IMR-90 (cell line): ENCODE measurements around the gene SLIT3. TPM values are rescaled to one million over a fixed set of nuclear protein-coding genes. Genes with fewer than 3 reads are reported as not detected.

Experiments used
- ATAC-seq: fragments of 200-7000 bp; cut with Tn5 transposase; 2 replicates; pipeline ENCODE4 v1.9.1; 2020; ENCODE audit warnings: low read depth, mild to moderate bottlenecking, moderate library complexity
- BruUV-seq: library from RNA; stranded (reverse); fragments of 400-500 nt; replicated peaks from 2 replicates; lab custom pipeline; 2021; lab: Mats Ljungman, UMichigan
- CTCF ChIA-PET: fragments of 300-600 bp; formaldehyde crosslinking; extraction: SDS; loops from one replicate; lab custom pipeline; 2021; ENCODE audit warnings: antibody characterized with exemption; lab: Yijun Ruan, JAX
- POLR2A ChIA-PET: fragments of 300-600 bp; sonication (Branson Sonifier 250); formaldehyde crosslinking; loops from one replicate; lab custom pipeline; 2022; ENCODE audit warnings: antibody characterized with exemption; ENCODE audit not compliant: unreplicated experiment; lab: Charles Lee
- DNase-seq: peaks from one replicate; pipeline ENCODE4 v3.0.0; 2013
- H2AFZ ChIP-seq: replicated peaks from 2 replicates; pipeline ENCODE3; 2013; ENCODE audit warnings: low read length, mild to moderate bottlenecking; ENCODE audit not compliant: poor library complexity
- H2AK5ac ChIP-seq: 2 replicates; pipeline ENCODE4 v1.6.1; 2013; ENCODE audit warnings: low read depth, low read length, inconsistent platforms
- H2AK9ac ChIP-seq: replicated peaks from 2 replicates; pipeline ENCODE3; 2013; ENCODE audit warnings: mild to moderate bottlenecking, low read depth, low read length, moderate library complexity; ENCODE audit not compliant: poor library complexity
- H2BK120ac ChIP-seq: 2 replicates; pipeline ENCODE4 v1.6.1; 2013; ENCODE audit warnings: low read depth, low read length, inconsistent platforms
- H2BK15ac ChIP-seq: 3 replicates; pipeline ENCODE4 v1.6.1; 2013; ENCODE audit warnings: low read depth, low read length, inconsistent platforms
- H2BK20ac ChIP-seq: 2 replicates; pipeline ENCODE4 v1.6.1; 2013; ENCODE audit warnings: low read depth, mild to moderate bottlenecking, inconsistent platforms, low read length, moderate library complexity
- H2BK5ac ChIP-seq: 2 replicates; pipeline ENCODE4 v1.6.1; 2013; ENCODE audit warnings: mild to moderate bottlenecking, low read depth, low read length, inconsistent platforms; ENCODE audit not compliant: poor library complexity, severe bottlenecking
- H3K14ac ChIP-seq: replicated peaks from 2 replicates; pipeline ENCODE4 v1.6.1; 2013; ENCODE audit warnings: low read depth, low read length, inconsistent platforms
- H3K18ac ChIP-seq: 2 replicates; pipeline ENCODE4 v1.6.1; 2013; ENCODE audit warnings: low read depth, low read length, control low read depth
- H3K23ac ChIP-seq: 2 replicates; pipeline ENCODE4 v1.6.1; 2013; ENCODE audit warnings: low read depth, low read length, inconsistent platforms
- H3K27ac ChIP-seq: 2 replicates; pipeline ENCODE4 v1.5.1; 2013; ENCODE audit warnings: mild to moderate bottlenecking, control low read depth, low read length; ENCODE audit not compliant: insufficient read depth
- H3K27me3 ChIP-seq: 2 replicates; pipeline ENCODE4 v1.6.1; 2013; ENCODE audit warnings: low read length; ENCODE audit not compliant: control insufficient read depth, insufficient read depth
- H3K36me3 ChIP-seq: 2 replicates; pipeline ENCODE4 v1.6.1; 2013; ENCODE audit warnings: low read length, mixed read lengths; ENCODE audit not compliant: control insufficient read depth, insufficient read depth
- H3K4ac ChIP-seq: 2 replicates; pipeline ENCODE4 v1.6.1; 2013; ENCODE audit warnings: low read depth, low read length, inconsistent platforms
- H3K4me1 ChIP-seq: 2 replicates; pipeline ENCODE4 v1.6.1; 2013; ENCODE audit warnings: low read length, mixed read lengths; ENCODE audit not compliant: control insufficient read depth, insufficient read depth
- H3K4me2 ChIP-seq: 2 replicates; pipeline ENCODE4 v1.6.1; 2013; ENCODE audit warnings: low read depth, mild to moderate bottlenecking, control low read depth, low read length, moderate library complexity
- H3K4me3 ChIP-seq: 2 replicates; pipeline ENCODE4 v1.5.1; 2013; ENCODE audit warnings: low read depth, mild to moderate bottlenecking, control low read depth, low read length, moderate library complexity; ENCODE audit not compliant: insufficient read depth
- H3K56ac ChIP-seq: 2 replicates; pipeline ENCODE4 v1.6.1; 2013; ENCODE audit warnings: low read length, inconsistent platforms; ENCODE audit not compliant: insufficient read depth; ENCODE audit errors: extremely low read depth
- H3K79me1 ChIP-seq, 2 experiments: 2 replicates each; pipeline ENCODE4 v1.6.1; 2013; ENCODE audit warnings: low read length in 2 of 2, inconsistent platforms in 1 of 2, low read depth in 1 of 2
- H3K9ac ChIP-seq: 2 replicates; pipeline ENCODE4 v1.6.1; 2013; ENCODE audit warnings: low read depth, low read length, control low read depth
- H3K9me1 ChIP-seq: 2 replicates; pipeline ENCODE4 v1.6.1; 2013; ENCODE audit warnings: low read length, inconsistent platforms; ENCODE audit not compliant: insufficient read depth
- H3K9me3 ChIP-seq: 2 replicates; pipeline ENCODE4 v1.6.1; 2013; ENCODE audit warnings: low read length; ENCODE audit not compliant: control insufficient read depth, insufficient read depth
- H4K20me1 ChIP-seq: 2 replicates; pipeline ENCODE4 v1.6.1; 2013; ENCODE audit warnings: low read length, inconsistent platforms; ENCODE audit not compliant: insufficient read depth
- H4K5ac ChIP-seq: 2 replicates; pipeline ENCODE4 v1.6.1; 2013; ENCODE audit warnings: mild to moderate bottlenecking, low read depth, low read length, control low read depth
- H4K8ac ChIP-seq, 2 experiments: 2 replicates each; pipeline ENCODE4 v1.6.1; 2013; ENCODE audit warnings: low read depth in 2 of 2, low read length in 2 of 2, control low read depth in 1 of 2, inconsistent platforms in 1 of 2
- H4K91ac ChIP-seq: 2 replicates; pipeline ENCODE4 v1.6.1; 2013; ENCODE audit warnings: low read depth, low read length, inconsistent platforms; ENCODE audit not compliant: insufficient read depth
- CEBPB ChIP-seq: IDR thresholded peaks from 2 replicates; pipeline ENCODE4 v1.6.1; 2012; ENCODE audit warnings: low read depth, low read length, improper control_type of control experiment
- ELK1 ChIP-seq: fragments of 150-350 bp; IDR thresholded peaks from 2 replicates; pipeline ENCODE4 v1.6.1; 2016; ENCODE audit warnings: low read depth, mild to moderate bottlenecking, low read length, moderate library complexity, borderline replicate concordance
- MAZ ChIP-seq: IDR thresholded peaks from 2 replicates; pipeline ENCODE4 v1.6.1; 2012; ENCODE audit warnings: low read depth, mild to moderate bottlenecking, low read length, improper control_type of control experiment, moderate library complexity, borderline replicate concordance
- NFE2L2 ChIP-seq: fragments of 150-350 bp; IDR thresholded peaks from 2 replicates; pipeline ENCODE4 v1.6.1; 2016; ENCODE audit warnings: low read depth, mild to moderate bottlenecking, low read length
- SMC3 ChIP-seq: fragments of 150-350 bp; IDR thresholded peaks from 2 replicates; pipeline ENCODE4 v1.6.1; 2016; ENCODE audit warnings: low read depth, mild to moderate bottlenecking, antibody characterized with exemption, low read length, moderate library complexity
- WGBS, 2 experiments: methylation state at CpG; one replicate each; pipeline versions ENCODE4 v1.1.5 to v1.1.7; 2013; ENCODE audit warnings: missing lambda C conversion rate in 2 of 2; ENCODE audit not compliant: insufficient read length in 1 of 2; ENCODE audit errors: extremely low coverage in 2 of 2; 5-methylcytosine and 5-hydroxymethylcytosine counted together
- dilution Hi-C: fragments of 300-500 bp; cut with HindIII; formaldehyde crosslinking; loops from one replicate; pipeline ENCODE4 v1.14.3; 2018; ENCODE audit warnings: low sequenced_read_pairs; ENCODE audit not compliant: unreplicated experiment
- in situ Hi-C: fragments of 300-500 bp; cut with MboI; formaldehyde crosslinking; loops from 3 replicates; pipeline ENCODE4 v1.14.3; 2019; ENCODE audit warnings: low sequenced_read_pairs, inconsistent platforms, mixed read lengths
- intact Hi-C: fragments of 100-400 bp; cut with micrococcal nuclease; formaldehyde crosslinking; loops from 2 replicates; pipeline ENCODE4 v1.10.0; 2022
- polyA plus RNA-seq, 3 experiments: library from polyadenylated mRNA; depleted of rRNA; stranded (reverse); fragments of >200 nt; gene quantifications; 2 replicates each; pipeline ENCODE4 v1.2.3, GENCODE V29; 2012; ENCODE audit warnings: low replicate concordance in 1 of 3
- total RNA-seq: library from RNA; depleted of rRNA; stranded (reverse); fragments of >200 nt; gene quantifications from 2 replicates; pipeline ENCODE4 v1.2.3, GENCODE V29; 2012

SLIT3 gene
- total and polyA plus RNA-seq, 2 of the 4 experiments (the other 2 are of a cell fraction): 0.18 to 0.50 TPM

- no peak overlapping the region for H3K18ac ChIP-seq
- no peaks in the 10 kb centered on the region for H4K20me1 ChIP-seq
- no peak for DNase-seq
- H2BK20ac ChIP-seq: no peak overlapping the region
- no peaks in the 10 kb centered on the region for H3K36me3 ChIP-seq
- H3K9ac ChIP-seq: no peak overlapping the region
- no peak overlapping the region for H3K4me3 ChIP-seq
- no peak overlapping the region for H4K91ac ChIP-seq
- H3K9me1 ChIP-seq: no peaks in the 10 kb centered on the region
- TF ChIP-seq NFE2L2 (no peak), CEBPB (no peak), ELK1 (no peak), SMC3 (no peak), MAZ (no peak)
- no peaks in the 10 kb centered on the region for H3K4me1 ChIP-seq
- no TSS peak for BruUV-seq
- in situ Hi-C loops (loop anchor here (25.0 kb wide), 1 partner anchor 1027 kb away; no protein-coding TSS in a partner anchor), intact Hi-C loops (no loop called here), dilution Hi-C loops (no loop called here)
- ChIA-PET CTCF (no interaction called here), POLR2A (no interaction called here)
- H3K9me3 ChIP-seq: no peaks in the 10 kb centered on the region
- no peak overlapping the region for H4K5ac ChIP-seq
- H3K56ac ChIP-seq: no peak overlapping the region
- no peak overlapping the region for H2AK9ac ChIP-seq
- no peak overlapping the region for H2BK15ac ChIP-seq
- no peak overlapping the region for H3K4me2 ChIP-seq
- no peak overlapping the region for H3K4ac ChIP-seq
- no peak overlapping the region for H4K8ac ChIP-seq
- H2BK120ac ChIP-seq: no peak overlapping the region
- WGBS, 2 experiments: 39% methylated on average over 2 of the region's 2 CpGs; no CpG with 5 or more reads in 1 of the 2 experiments
- H2AK5ac ChIP-seq: no peak overlapping the region
- H3K14ac ChIP-seq: no peak overlapping the region
- H3K27me3 ChIP-seq: no peaks in the 10 kb centered on the region; the same call in 1 of the 2 replicates
- H2AFZ ChIP-seq: no peak overlapping the region
- H2BK5ac ChIP-seq: no peak overlapping the region
- no peaks in the 10 kb centered on the region for H3K79me1 ChIP-seq
- ATAC-seq: no peak
- no peak overlapping the region for H3K27ac ChIP-seq
- no peak overlapping the region for H3K23ac ChIP-seq
Observed at GRCh38 chr5:169289520-169289919, 11.4 kb downstream of the SLIT3 start.
